SK-N-SH (cell line): ENCODE measurements around the gene SLC7A1. TPM values are rescaled to one million over a fixed set of nuclear protein-coding genes. Genes with fewer than 3 reads are reported as not detected.
A peak's percentile ranks its signal among the peaks of the same experiment; 100 is the strongest.

Experiments used
- CTCF ChIA-PET: fragments of 300-600, 350-600 bp; formaldehyde crosslinking; extraction: SDS; loops from one replicate; lab custom pipeline; 2021; lab: Yijun Ruan, JAX
- POLR2A ChIA-PET: fragments of 350-600 bp; sonication (Branson Sonifier 250); formaldehyde crosslinking; extraction: SDS; loops from one replicate; lab custom pipeline; 2020; ENCODE audit warnings: antibody characterized with exemption, inconsistent platforms; lab: Yijun Ruan, JAX
- DNase-seq: peaks from one replicate; pipeline ENCODE4 v3.0.0; 2012
- H2AFZ ChIP-seq: fragments of 200-600 bp; sonication (generic); 2 replicates; pipeline ENCODE4 v1.8.1; 2016; ENCODE audit warnings: antibody characterized with exemption, mild to moderate bottlenecking, low read depth
- H3F3A ChIP-seq: fragments of 200-600 bp; sonication (generic); replicated peaks from 2 replicates; pipeline ENCODE3; 2016; ENCODE audit warnings: antibody characterized with exemption, mild to moderate bottlenecking; ENCODE audit not compliant: insufficient read depth
- H3K27ac ChIP-seq, 2 experiments: fragments of 200-500 bp in 1 of 2; fragments of 200-600 bp in 1 of 2; sonication (Bioruptor generic) in 1 of 2; sonication (generic), shearing (Covaris generic) in 1 of 2; 2 replicates each; pipeline versions ENCODE4 v1.5.1 to v1.6.1; 2014 to 2016; ENCODE audit warnings: low read depth in 2 of 2, inconsistent platforms in 1 of 2, low read length in 1 of 2, mild to moderate bottlenecking in 1 of 2, mixed read lengths in 1 of 2
- H3K27me3 ChIP-seq: fragments of 200-600 bp; sonication (generic), shearing (Covaris generic); 2 replicates; pipeline ENCODE4 v1.6.1; 2016; ENCODE audit warnings: mixed run types; ENCODE audit not compliant: insufficient read depth
- H3K36me3 ChIP-seq, 2 experiments: fragments of 200-500 bp in 1 of 2; fragments of 200-600 bp in 1 of 2; sonication (Bioruptor generic) in 1 of 2; sonication (generic) in 1 of 2; replicated peaks in 1 of 2; 2 replicates each; pipeline versions ENCODE3 to v1.5.1; 2014 to 2016; ENCODE audit warnings: low read length in 1 of 2, mild to moderate bottlenecking in 1 of 2; ENCODE audit not compliant: insufficient read depth in 2 of 2, control insufficient read depth in 1 of 2
- H3K4me1 ChIP-seq, 2 experiments: fragments of 200-500 bp in 1 of 2; fragments of 200-600 bp in 1 of 2; sonication (Bioruptor generic) in 1 of 2; sonication (generic), shearing (Covaris generic) in 1 of 2; 2 replicates each; pipeline versions ENCODE4 v1.5.1 to v1.6.1; 2014 to 2016; ENCODE audit warnings: low read depth in 1 of 2, low read length in 1 of 2, mixed run types in 1 of 2; ENCODE audit not compliant: insufficient read depth in 2 of 2, control insufficient read depth in 1 of 2
- H3K4me2 ChIP-seq: fragments of 200-600 bp; sonication (generic), shearing (Covaris generic); 2 replicates; pipeline ENCODE4 v1.6.1; 2017; ENCODE audit warnings: mixed run types
- H3K4me3 ChIP-seq, 2 experiments: fragments of 200-500 bp in 1 of 2; fragments of 200-600 bp in 1 of 2; sonication (Bioruptor generic) in 1 of 2; sonication (generic), shearing (Covaris generic) in 1 of 2; 2 replicates each; pipeline versions ENCODE4 v1.5.1 to v1.8.1; 2014 to 2016; ENCODE audit warnings: low read depth in 2 of 2, inconsistent platforms in 1 of 2, low read length in 1 of 2, mild to moderate bottlenecking in 1 of 2, mixed read lengths in 1 of 2, moderate library complexity in 1 of 2
- H3K79me2 ChIP-seq: fragments of 200-600 bp; sonication (generic); 2 replicates; pipeline ENCODE4 v1.8.1; 2017; ENCODE audit warnings: mild to moderate bottlenecking; ENCODE audit not compliant: insufficient read depth
- H3K9ac ChIP-seq: fragments of 200-600 bp; sonication (generic); 2 replicates; pipeline ENCODE4 v1.6.1; 2017; ENCODE audit warnings: mixed run types
- H3K9me2 ChIP-seq: fragments of 200-600 bp; sonication (generic); 2 replicates; pipeline ENCODE4 v1.6.1; 2017; ENCODE audit warnings: mixed run types
- H3K9me3 ChIP-seq: fragments of 200-600 bp; sonication (generic); 2 replicates; pipeline ENCODE4 v1.6.1; 2017; ENCODE audit warnings: mixed run types, mild to moderate bottlenecking, moderate library complexity
- H4K20me1 ChIP-seq: fragments of 200-600 bp; sonication (generic); 2 replicates; pipeline ENCODE4 v1.6.1; 2017; ENCODE audit warnings: mild to moderate bottlenecking, mixed run types; ENCODE audit not compliant: insufficient read depth
- EP300 ChIP-seq, 2 experiments: IDR thresholded peaks; 2 replicates each; pipeline versions ENCODE4 v1.4.0 to v1.6.1; 2012; ENCODE audit warnings: borderline replicate concordance in 1 of 2, low read depth in 1 of 2, low read length in 1 of 2
- FOSL2 ChIP-seq: IDR thresholded peaks from 2 replicates; pipeline ENCODE4 v1.4.0; 2012; ENCODE audit warnings: low read depth, mild to moderate bottlenecking, moderate library complexity, borderline replicate concordance
- GABPA ChIP-seq: IDR thresholded peaks from 2 replicates; pipeline ENCODE4 v1.4.0; 2012; ENCODE audit warnings: low read depth, mild to moderate bottlenecking
- JUND ChIP-seq: IDR thresholded peaks from 2 replicates; pipeline ENCODE4 v1.4.0; 2012
- NFIC ChIP-seq: IDR thresholded peaks from 2 replicates; pipeline ENCODE4 v1.4.0; 2012; ENCODE audit warnings: borderline replicate concordance
- POLR2AphosphoS5 ChIP-seq: IDR thresholded peaks from 2 replicates; pipeline ENCODE4 v1.6.1; 2012; ENCODE audit warnings: low read depth, low read length
- RFX5 ChIP-seq: IDR thresholded peaks from 2 replicates; pipeline ENCODE4 v1.6.1; 2012; ENCODE audit warnings: mild to moderate bottlenecking, improper control_type of control experiment, low read length
- RXRA ChIP-seq: IDR thresholded peaks from 2 replicates; pipeline ENCODE4 v1.4.0; 2012; ENCODE audit warnings: low read depth, mild to moderate bottlenecking, borderline replicate concordance
- SIN3A ChIP-seq: IDR thresholded peaks from 2 replicates; pipeline ENCODE4 v1.6.1; 2012; ENCODE audit warnings: low read depth, mild to moderate bottlenecking, low read length, moderate library complexity, borderline replicate concordance
- TAF1 ChIP-seq: IDR thresholded peaks from 2 replicates; pipeline ENCODE4 v1.6.1; 2012; ENCODE audit warnings: low read depth, mild to moderate bottlenecking, low read length, moderate library complexity, borderline replicate concordance
- TCF12 ChIP-seq: IDR thresholded peaks from 2 replicates; pipeline ENCODE4 v1.4.0; 2012
- TEAD4 ChIP-seq: IDR thresholded peaks from 2 replicates; pipeline ENCODE4 v1.4.0; 2012; ENCODE audit warnings: mild to moderate bottlenecking, borderline replicate concordance; ENCODE audit not compliant: insufficient read depth
- WGBS: methylation state at CpG from one replicate; pipeline ENCODE4 v1.1.6; 2017; ENCODE audit warnings: low lambda C conversion rate; 5-methylcytosine and 5-hydroxymethylcytosine counted together
- polyA plus RNA-seq, 3 experiments: library from polyadenylated mRNA; depleted of rRNA; stranded (reverse); fragments of >200 nt; gene quantifications; 2 replicates each; pipeline ENCODE4 v1.2.3, GENCODE V29; 2012
- TF ChIP-seq, protein P1 (sequence below): fragments of 200-600 bp; sonication (generic); IDR thresholded peaks from 2 replicates; pipeline ENCODE4 v1.6.1; 2017; ENCODE audit warnings: antibody characterized with exemption, mild to moderate bottlenecking, moderate library complexity

The SLC7A1 gene
- polyA plus RNA-seq, 1 of the 3 experiments (the other 2 are of a cell fraction), result 14.0 TPM

DNA sequence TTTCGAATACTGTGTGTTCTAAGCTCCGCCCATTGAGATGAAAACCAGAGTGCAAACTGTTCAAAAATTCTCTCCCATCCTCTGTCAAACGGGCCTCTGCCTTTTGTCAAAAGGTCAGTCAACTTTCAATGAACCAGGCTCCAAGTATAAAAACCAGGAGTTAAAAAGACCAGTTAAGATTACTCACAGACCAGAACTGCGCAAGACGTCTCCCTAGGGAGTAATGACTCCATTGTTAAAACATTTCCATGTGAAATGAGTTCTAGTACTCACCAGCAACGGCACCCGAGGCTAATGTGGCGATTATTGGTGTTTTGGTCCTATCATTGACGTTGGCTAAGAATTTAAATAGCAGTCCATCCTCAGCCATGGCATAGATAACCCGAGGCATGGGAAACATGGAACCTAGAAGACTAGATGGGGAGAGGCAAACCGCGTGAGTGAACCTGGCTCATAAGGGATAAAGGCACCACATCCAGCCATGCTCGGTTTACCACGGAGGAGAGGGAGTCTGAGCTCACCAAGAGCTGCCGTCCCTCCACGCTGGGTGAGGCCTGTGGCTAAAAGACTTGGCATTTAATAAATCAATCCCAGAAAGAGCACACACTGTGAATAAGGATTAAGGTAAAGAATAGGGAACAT lies 73.3 kb downstream of the SLC7A1 start:
- H3K4me3 ChIP-seq, result no peak overlapping the region
- H3K4me1 ChIP-seq, result peaks cover 0 to 20% of the 10 kb centered on the region in 2 experiments; a peak in 2 of 4 replicates
- no peaks in the 10 kb centered on the region for H4K20me1 ChIP-seq
- H3K9me2 ChIP-seq, result no peaks in the 10 kb centered on the region
- WGBS, result 74% methylated on average over 16 of the region's 16 CpGs
- H3K4me2 ChIP-seq, result no peak overlapping the region
- H3K27ac ChIP-seq, result peak overlapping the region; percentile 8 to 67; a peak in 3 of 4 replicates
- DNase-seq, result no peak
- H2AFZ ChIP-seq, result no peak overlapping the region
- ChIA-PET CTCF (interaction anchor here (1.0 to 1.6 kb wide), 3 partner anchors 10 to 15 kb away, joined by 3 to 6 read pairs (median 3); no protein-coding TSS in a partner anchor), POLR2A (no interaction called here)
- no peaks in the 10 kb centered on the region for H3K9me3 ChIP-seq
- H3K36me3 ChIP-seq, result peaks cover 51 to 56% of the 10 kb centered on the region in 2 experiments
- TF ChIP-seq TCF12 (peak; percentile 75), TEAD4 (no peak), NFIC (no peak), RXRA (peak; percentile 70; the same call in 1 of the 2 replicates), JUND (0 out of 2 replicates have a peak, but pooled peaks have one; percentile 16), RFX5 (no peak), GABPA (no peak), TAF1 (no peak), FOSL2 (0 out of 2 replicates have a peak, but pooled peaks have one; percentile 18), POLR2AphosphoS5 (no peak), EP300 (IDR thresholded peaks at IDR 0.05; ENCODE audit: borderline replicate concordance in 1 of 2, low read depth in 1 of 2, low read length in 1 of 2) (0 out of 4 replicates have a peak, but pooled peaks of 1 of the 2 experiments have one; percentile 26)
- TF ChIP-seq, protein P1, sequence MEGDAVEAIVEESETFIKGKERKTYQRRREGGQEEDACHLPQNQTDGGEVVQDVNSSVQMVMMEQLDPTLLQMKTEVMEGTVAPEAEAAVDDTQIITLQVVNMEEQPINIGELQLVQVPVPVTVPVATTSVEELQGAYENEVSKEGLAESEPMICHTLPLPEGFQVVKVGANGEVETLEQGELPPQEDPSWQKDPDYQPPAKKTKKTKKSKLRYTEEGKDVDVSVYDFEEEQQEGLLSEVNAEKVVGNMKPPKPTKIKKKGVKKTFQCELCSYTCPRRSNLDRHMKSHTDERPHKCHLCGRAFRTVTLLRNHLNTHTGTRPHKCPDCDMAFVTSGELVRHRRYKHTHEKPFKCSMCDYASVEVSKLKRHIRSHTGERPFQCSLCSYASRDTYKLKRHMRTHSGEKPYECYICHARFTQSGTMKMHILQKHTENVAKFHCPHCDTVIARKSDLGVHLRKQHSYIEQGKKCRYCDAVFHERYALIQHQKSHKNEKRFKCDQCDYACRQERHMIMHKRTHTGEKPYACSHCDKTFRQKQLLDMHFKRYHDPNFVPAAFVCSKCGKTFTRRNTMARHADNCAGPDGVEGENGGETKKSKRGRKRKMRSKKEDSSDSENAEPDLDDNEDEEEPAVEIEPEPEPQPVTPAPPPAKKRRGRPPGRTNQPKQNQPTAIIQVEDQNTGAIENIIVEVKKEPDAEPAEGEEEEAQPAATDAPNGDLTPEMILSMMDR, result no peak
- no peaks in the 10 kb centered on the region for H3K27me3 ChIP-seq
- H3K9ac ChIP-seq, result no peak overlapping the region
- H3K79me2 ChIP-seq, result peaks cover 23% of the 10 kb centered on the region; the same call in 1 of the 2 replicates
- H3F3A ChIP-seq, result peaks cover 16% of the 10 kb centered on the region

DNA sequence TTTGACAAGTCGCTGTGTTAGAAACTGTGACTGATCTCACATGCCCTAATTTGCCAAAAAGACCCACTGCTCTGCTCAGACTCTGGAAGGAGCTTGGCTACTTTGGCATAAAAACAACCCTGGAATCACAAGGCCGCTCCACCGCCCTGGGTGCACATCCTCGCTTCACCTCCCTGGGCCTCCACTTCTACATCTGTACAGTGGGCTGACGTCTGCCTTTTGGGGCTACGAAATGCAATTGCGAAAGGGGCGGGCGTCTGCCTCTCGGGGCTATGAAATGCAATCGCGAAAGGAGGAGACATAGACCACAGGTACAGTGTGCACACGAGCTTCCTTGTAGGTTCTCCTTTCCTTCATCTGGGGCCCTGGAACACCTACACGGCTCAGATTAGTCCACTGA lies 74.2 kb downstream of the SLC7A1 start:
- Histone ChIP-seq H4K20me1 (no peaks in the 10 kb centered on the region), H3K27ac (peak overlapping the region; percentile 64 to 67; a peak in 3 of 4 replicates), H3K36me3 (peaks cover 49 to 56% of the 10 kb centered on the region in 2 experiments), H3K4me2 (no peak overlapping the region), H3K79me2 (peaks cover 17% of the 10 kb centered on the region; the same call in 1 of the 2 replicates), H3K27me3 (no peaks in the 10 kb centered on the region), H2AFZ (no peak overlapping the region), H3F3A (peaks cover 16% of the 10 kb centered on the region), H3K9me2 (no peaks in the 10 kb centered on the region), H3K4me3 (no peak overlapping the region), H3K4me1 (peaks cover 0 to 20% of the 10 kb centered on the region in 2 experiments; a peak in 2 of 4 replicates), H3K9me3 (no peaks in the 10 kb centered on the region), H3K9ac (no peak overlapping the region)
- ChIA-PET POLR2A (no interaction called here), CTCF (interaction anchor here (1.0 kb wide), 1 partner anchor 14 kb away, joined by 3 read pairs; no protein-coding TSS in a partner anchor)
- DNase-seq, result no peak
- 97% methylated on average over 14 of the region's 14 CpGs for WGBS
- no peak for TF ChIP-seq SIN3A
